Liver (tissue), 9 donors: ENCODE results near the gene C5orf58. TPM values are rescaled to one million over a fixed set of nuclear protein-coding genes. Genes with fewer than 3 reads are reported as not detected.

Experiments used
- DNase-seq: peaks from one replicate; pipeline ENCODE4 v3.0.0-alpha.2; 2017; ENCODE audit warnings: low spot score
- H3K27ac ChIP-seq, 2 donors: one replicate each; pipeline ENCODE4 v1.7.0; 2013; ENCODE audit warnings: inconsistent platforms in 2 of 2, low read length in 2 of 2, control low read depth in 1 of 2, low read depth in 1 of 2, mild to moderate bottlenecking in 1 of 2
- H3K27me3 ChIP-seq, 4 donors: one replicate each; pipeline versions ENCODE4 v1.6.1 to v1.7.0; 2013; ENCODE audit warnings: low read length in 3 of 4, inconsistent platforms in 1 of 4, mild to moderate bottlenecking in 1 of 4, moderate library complexity in 1 of 4; ENCODE audit not compliant: control insufficient read depth in 4 of 4, insufficient read depth in 4 of 4
- H3K36me3 ChIP-seq, 4 donors: one replicate each; pipeline versions ENCODE4 v1.6.1 to v1.7.0; 2013; ENCODE audit warnings: low read length in 3 of 4, mild to moderate bottlenecking in 3 of 4, low read depth in 1 of 4, moderate library complexity in 1 of 4; ENCODE audit not compliant: control insufficient read depth in 4 of 4, insufficient read depth in 3 of 4
- H3K4me1 ChIP-seq, 4 donors: one replicate each; pipeline versions ENCODE4 v1.6.1 to v1.7.0; 2013; ENCODE audit warnings: low read length in 3 of 4, mild to moderate bottlenecking in 3 of 4, moderate library complexity in 1 of 4; ENCODE audit not compliant: control insufficient read depth in 4 of 4, insufficient read depth in 4 of 4
- H3K4me3 ChIP-seq, 3 donors: one replicate each; pipeline versions ENCODE4 v1.6.1 to v1.7.0; 2013; ENCODE audit warnings: low read length in 3 of 3, control low read depth in 1 of 3, low read depth in 1 of 3, mild to moderate bottlenecking in 1 of 3
- H3K9ac ChIP-seq, 2 donors: one replicate each; pipeline ENCODE4 v1.7.0; 2013; ENCODE audit warnings: low read length in 2 of 2, mild to moderate bottlenecking in 2 of 2, moderate library complexity in 2 of 2, control low read depth in 1 of 2, low read depth in 1 of 2
- H3K9me3 ChIP-seq, 4 donors: one replicate each; pipeline versions ENCODE4 v1.6.1 to v1.7.0; 2013; ENCODE audit warnings: low read length in 3 of 4; ENCODE audit not compliant: control insufficient read depth in 4 of 4
- EGR1 ChIP-seq, 2 donors: IDR thresholded peaks; 2 replicates each; pipeline ENCODE4 v1.6.1; 2016 to 2018; ENCODE audit warnings: antibody characterized with exemption in 2 of 2, low read depth in 2 of 2
- FOXA1 ChIP-seq: IDR thresholded peaks from 2 replicates; pipeline ENCODE4 v1.6.1; 2016; ENCODE audit warnings: antibody characterized with exemption
- FOXA2 ChIP-seq: IDR thresholded peaks from 2 replicates; pipeline ENCODE4 v1.6.1; 2016; ENCODE audit warnings: antibody characterized with exemption
- GABPA ChIP-seq, 2 donors: IDR thresholded peaks in 1 of 2; conservative IDR thresholded peaks in 1 of 2; 2 replicates each; pipeline ENCODE4 v1.6.1; 2016; ENCODE audit warnings: antibody characterized with exemption in 2 of 2, mild to moderate bottlenecking in 1 of 2, moderate library complexity in 1 of 2
- HNF4A ChIP-seq, 2 donors: conservative IDR thresholded peaks; 2 replicates each; pipeline ENCODE4 v1.6.1; 2016; ENCODE audit warnings: antibody characterized with exemption in 2 of 2, mild to moderate bottlenecking in 2 of 2
- HNF4G ChIP-seq: IDR thresholded peaks from 2 replicates; pipeline ENCODE4 v1.6.1; 2016; ENCODE audit warnings: antibody characterized with exemption
- JUND ChIP-seq, 2 donors: IDR thresholded peaks; 2 replicates each; pipeline ENCODE4 v1.6.1; 2016; ENCODE audit warnings: antibody characterized with exemption in 2 of 2
- NR2F2 ChIP-seq: IDR thresholded peaks from 2 replicates; pipeline ENCODE4 v1.6.1; 2016; ENCODE audit warnings: antibody characterized with exemption
- RAD21 ChIP-seq, 2 donors: IDR thresholded peaks; 2 replicates each; pipeline ENCODE4 v1.6.1; 2016; ENCODE audit warnings: antibody characterized with exemption in 2 of 2, mild to moderate bottlenecking in 2 of 2
- RXRA ChIP-seq, 2 donors: IDR thresholded peaks; 2 replicates each; pipeline ENCODE4 v1.6.1; 2017 to 2018; ENCODE audit warnings: antibody characterized with exemption in 2 of 2, mild to moderate bottlenecking in 1 of 2
- SP1 ChIP-seq: IDR thresholded peaks from 2 replicates; pipeline ENCODE4 v1.6.1; 2018; ENCODE audit warnings: antibody characterized with exemption, mild to moderate bottlenecking
- YY1 ChIP-seq: IDR thresholded peaks from 2 replicates; pipeline ENCODE4 v1.6.1; 2016; ENCODE audit warnings: antibody characterized with exemption, mild to moderate bottlenecking
- WGBS: extraction: QIAGEN DNeasy Blood & Tissue Kit; methylation state at CpG from one replicate; pipeline ENCODE4 v1.1.7; 2013; 5-methylcytosine and 5-hydroxymethylcytosine counted together
- polyA plus RNA-seq, 2 donors: library from polyadenylated mRNA; stranded (reverse) in 1 of 2; unstranded in 1 of 2; fragments of 200-250 nt in 1 of 2; fragments of >200 nt in 1 of 2; fragmentation: Nextera tagmentation in 1 of 2; extraction: Ambion mirVana in 1 of 2; gene quantifications; one replicate each; pipeline versions ENCODE4 v1.2.1 to v1.2.3, GENCODE V29; 2013 to 2015
- total RNA-seq, 2 donors: library from RNA; depleted of rRNA; stranded (reverse); fragments of >200 nt; gene quantifications; one replicate each; pipeline ENCODE4 v1.2.3, GENCODE V29; 2014
- TF ChIP-seq, protein P1 (sequence below): IDR thresholded peaks from 2 replicates; pipeline ENCODE4 v1.6.1; 2016; ENCODE audit warnings: antibody characterized with exemption, mild to moderate bottlenecking
- TF ChIP-seq, protein P2 (sequence below): IDR thresholded peaks from 2 replicates; pipeline ENCODE4 v1.6.1; 2016; ENCODE audit warnings: antibody characterized with exemption
- TF ChIP-seq, protein P3 (sequence below): IDR thresholded peaks from 2 replicates; pipeline ENCODE4 v1.6.1; 2016; ENCODE audit warnings: antibody characterized with exemption
- TF ChIP-seq, protein P4 (sequence below): fragments of 150-350 bp; IDR thresholded peaks from 2 replicates; pipeline ENCODE4 v1.5.1; 2017; ENCODE audit warnings: improper control_type of control experiment, low read depth, low read length; ENCODE audit not compliant: missing input control
- TF ChIP-seq, protein P5 (sequence below): IDR thresholded peaks from 2 replicates; pipeline ENCODE4 v1.6.1; 2016; ENCODE audit warnings: antibody characterized with exemption
- donor health status: healthy.
- donor health status: healthy.
- donor health status: healthy.
- donor health status: healthy.
- donor health status: healthy.

Gene C5orf58
- total and polyA plus RNA-seq, 4 donors: 0.64 TPM; not detected in 3

DNA sequence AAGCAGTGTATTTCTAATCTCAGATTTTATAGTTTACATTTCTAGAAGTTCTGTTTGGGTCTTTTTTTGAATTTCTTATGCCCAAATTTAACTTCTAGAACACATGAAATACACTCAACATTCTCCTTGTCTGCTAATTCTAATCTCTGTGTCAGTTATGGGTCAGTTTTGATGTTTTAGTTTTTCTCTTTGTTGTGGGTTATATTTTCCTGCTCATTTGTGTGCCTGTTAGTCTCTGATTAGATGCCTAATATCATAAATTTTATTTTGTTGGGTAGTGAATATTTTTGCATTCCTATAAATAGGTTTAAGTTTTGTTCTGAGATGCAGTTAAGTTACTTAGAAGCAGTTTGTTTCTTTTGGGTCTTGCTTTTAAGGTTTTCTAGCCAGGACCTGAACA is 52.4 kb downstream of the C5orf58 start:
- peaks cover 0 to 2% (median 0%) of the 10 kb centered on the region in 4 donors for H3K4me1 ChIP-seq
- H3K36me3 ChIP-seq: peaks cover 0 to 11% (median 0%) of the 10 kb centered on the region in 4 donors
- H3K27ac ChIP-seq: no peak overlapping the region
- TF ChIP-seq FOXA1 (no peak), GABPA (IDR thresholded peaks at IDR 0.05 in 1 of 2, conservative IDR thresholded peaks at IDR 0.05 in 1 of 2) (no peak), HNF4G (no peak), FOXA2 (no peak), RAD21 (IDR thresholded peaks at IDR 0.05) (no peak), EGR1 (IDR thresholded peaks at IDR 0.05; ENCODE audit: low read depth in 2 of 2) (no peak), HNF4A (conservative IDR thresholded peaks at IDR 0.05) (no peak), YY1 (no peak), NR2F2 (no peak)
- TF ChIP-seq, protein P1, sequence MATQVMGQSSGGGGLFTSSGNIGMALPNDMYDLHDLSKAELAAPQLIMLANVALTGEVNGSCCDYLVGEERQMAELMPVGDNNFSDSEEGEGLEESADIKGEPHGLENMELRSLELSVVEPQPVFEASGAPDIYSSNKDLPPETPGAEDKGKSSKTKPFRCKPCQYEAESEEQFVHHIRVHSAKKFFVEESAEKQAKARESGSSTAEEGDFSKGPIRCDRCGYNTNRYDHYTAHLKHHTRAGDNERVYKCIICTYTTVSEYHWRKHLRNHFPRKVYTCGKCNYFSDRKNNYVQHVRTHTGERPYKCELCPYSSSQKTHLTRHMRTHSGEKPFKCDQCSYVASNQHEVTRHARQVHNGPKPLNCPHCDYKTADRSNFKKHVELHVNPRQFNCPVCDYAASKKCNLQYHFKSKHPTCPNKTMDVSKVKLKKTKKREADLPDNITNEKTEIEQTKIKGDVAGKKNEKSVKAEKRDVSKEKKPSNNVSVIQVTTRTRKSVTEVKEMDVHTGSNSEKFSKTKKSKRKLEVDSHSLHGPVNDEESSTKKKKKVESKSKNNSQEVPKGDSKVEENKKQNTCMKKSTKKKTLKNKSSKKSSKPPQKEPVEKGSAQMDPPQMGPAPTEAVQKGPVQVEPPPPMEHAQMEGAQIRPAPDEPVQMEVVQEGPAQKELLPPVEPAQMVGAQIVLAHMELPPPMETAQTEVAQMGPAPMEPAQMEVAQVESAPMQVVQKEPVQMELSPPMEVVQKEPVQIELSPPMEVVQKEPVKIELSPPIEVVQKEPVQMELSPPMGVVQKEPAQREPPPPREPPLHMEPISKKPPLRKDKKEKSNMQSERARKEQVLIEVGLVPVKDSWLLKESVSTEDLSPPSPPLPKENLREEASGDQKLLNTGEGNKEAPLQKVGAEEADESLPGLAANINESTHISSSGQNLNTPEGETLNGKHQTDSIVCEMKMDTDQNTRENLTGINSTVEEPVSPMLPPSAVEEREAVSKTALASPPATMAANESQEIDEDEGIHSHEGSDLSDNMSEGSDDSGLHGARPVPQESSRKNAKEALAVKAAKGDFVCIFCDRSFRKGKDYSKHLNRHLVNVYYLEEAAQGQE: no peak
- TF ChIP-seq, protein P2, sequence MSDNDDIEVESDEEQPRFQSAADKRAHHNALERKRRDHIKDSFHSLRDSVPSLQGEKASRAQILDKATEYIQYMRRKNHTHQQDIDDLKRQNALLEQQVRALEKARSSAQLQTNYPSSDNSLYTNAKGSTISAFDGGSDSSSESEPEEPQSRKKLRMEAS: no peak
- TF ChIP-seq, protein P3, sequence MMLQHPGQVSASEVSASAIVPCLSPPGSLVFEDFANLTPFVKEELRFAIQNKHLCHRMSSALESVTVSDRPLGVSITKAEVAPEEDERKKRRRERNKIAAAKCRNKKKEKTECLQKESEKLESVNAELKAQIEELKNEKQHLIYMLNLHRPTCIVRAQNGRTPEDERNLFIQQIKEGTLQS: no peak
- TF ChIP-seq, protein P4, sequence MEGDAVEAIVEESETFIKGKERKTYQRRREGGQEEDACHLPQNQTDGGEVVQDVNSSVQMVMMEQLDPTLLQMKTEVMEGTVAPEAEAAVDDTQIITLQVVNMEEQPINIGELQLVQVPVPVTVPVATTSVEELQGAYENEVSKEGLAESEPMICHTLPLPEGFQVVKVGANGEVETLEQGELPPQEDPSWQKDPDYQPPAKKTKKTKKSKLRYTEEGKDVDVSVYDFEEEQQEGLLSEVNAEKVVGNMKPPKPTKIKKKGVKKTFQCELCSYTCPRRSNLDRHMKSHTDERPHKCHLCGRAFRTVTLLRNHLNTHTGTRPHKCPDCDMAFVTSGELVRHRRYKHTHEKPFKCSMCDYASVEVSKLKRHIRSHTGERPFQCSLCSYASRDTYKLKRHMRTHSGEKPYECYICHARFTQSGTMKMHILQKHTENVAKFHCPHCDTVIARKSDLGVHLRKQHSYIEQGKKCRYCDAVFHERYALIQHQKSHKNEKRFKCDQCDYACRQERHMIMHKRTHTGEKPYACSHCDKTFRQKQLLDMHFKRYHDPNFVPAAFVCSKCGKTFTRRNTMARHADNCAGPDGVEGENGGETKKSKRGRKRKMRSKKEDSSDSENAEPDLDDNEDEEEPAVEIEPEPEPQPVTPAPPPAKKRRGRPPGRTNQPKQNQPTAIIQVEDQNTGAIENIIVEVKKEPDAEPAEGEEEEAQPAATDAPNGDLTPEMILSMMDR: no peak
- TF ChIP-seq, protein P5, sequence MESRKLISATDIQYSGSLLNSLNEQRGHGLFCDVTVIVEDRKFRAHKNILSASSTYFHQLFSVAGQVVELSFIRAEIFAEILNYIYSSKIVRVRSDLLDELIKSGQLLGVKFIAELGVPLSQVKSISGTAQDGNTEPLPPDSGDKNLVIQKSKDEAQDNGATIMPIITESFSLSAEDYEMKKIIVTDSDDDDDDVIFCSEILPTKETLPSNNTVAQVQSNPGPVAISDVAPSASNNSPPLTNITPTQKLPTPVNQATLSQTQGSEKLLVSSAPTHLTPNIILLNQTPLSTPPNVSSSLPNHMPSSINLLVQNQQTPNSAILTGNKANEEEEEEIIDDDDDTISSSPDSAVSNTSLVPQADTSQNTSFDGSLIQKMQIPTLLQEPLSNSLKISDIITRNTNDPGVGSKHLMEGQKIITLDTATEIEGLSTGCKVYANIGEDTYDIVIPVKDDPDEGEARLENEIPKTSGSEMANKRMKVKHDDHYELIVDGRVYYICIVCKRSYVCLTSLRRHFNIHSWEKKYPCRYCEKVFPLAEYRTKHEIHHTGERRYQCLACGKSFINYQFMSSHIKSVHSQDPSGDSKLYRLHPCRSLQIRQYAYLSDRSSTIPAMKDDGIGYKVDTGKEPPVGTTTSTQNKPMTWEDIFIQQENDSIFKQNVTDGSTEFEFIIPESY: no peak
- no peak overlapping the region for H3K9ac ChIP-seq
- no peak for DNase-seq
- no peaks in the 10 kb centered on the region for H3K27me3 ChIP-seq
- no peak overlapping the region for H3K4me3 ChIP-seq
- H3K9me3 ChIP-seq: peaks cover 0 to 8% (median 0%) of the 10 kb centered on the region in 4 donors

DNA sequence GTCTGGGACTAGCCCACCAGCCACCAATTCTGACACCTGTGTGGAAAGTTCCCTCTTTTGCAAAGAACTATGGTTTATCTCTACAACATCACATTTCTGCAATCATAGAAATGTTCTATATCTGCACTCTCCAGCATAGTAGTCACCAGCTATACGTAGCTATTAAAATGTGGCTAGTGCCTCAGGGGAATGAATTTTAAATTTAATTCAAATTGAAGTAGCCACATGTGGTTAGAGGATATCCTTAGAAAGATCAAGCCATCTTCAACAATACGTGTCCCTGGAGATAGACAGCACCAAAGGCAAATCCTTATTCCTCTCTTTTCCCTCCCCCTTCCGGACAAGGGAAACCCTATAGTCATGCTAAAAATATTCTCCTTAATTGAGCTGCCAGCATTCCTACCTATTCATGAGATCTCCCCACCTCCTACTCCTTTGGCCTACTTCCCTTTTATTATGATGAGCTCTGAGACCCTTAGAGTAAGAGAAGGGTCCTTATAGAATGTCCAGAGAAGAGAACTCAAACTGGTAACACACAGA is 53.7 kb downstream of the C5orf58 start:
- no peak overlapping the region for H3K9ac ChIP-seq
- H3K36me3 ChIP-seq: peaks cover 0 to 14% (median 0%) of the 10 kb centered on the region in 4 donors
- no peak for DNase-seq
- H3K4me3 ChIP-seq: no peak overlapping the region
- H3K4me1 ChIP-seq: peaks cover 0 to 2% (median under 1%) of the 10 kb centered on the region in 4 donors
- WGBS: 74% methylated on average over 3 of the region's 3 CpGs
- no peak overlapping the region for H3K27ac ChIP-seq
- H3K27me3 ChIP-seq: no peaks in the 10 kb centered on the region
- peaks cover 0 to 8% (median under 1%) of the 10 kb centered on the region in 4 donors for H3K9me3 ChIP-seq
- TF ChIP-seq HNF4G: no peak
- TF ChIP-seq, protein P4: no peak
- no peak for TF ChIP-seq SP1
- no peak for TF ChIP-seq RAD21 (IDR thresholded peaks at IDR 0.05)
- TF ChIP-seq FOXA1: no peak
- TF ChIP-seq HNF4A (conservative IDR thresholded peaks at IDR 0.05): no peak
- no peak for TF ChIP-seq RXRA (IDR thresholded peaks at IDR 0.05)
- TF ChIP-seq, protein P3: no peak
- no peak for TF ChIP-seq JUND (IDR thresholded peaks at IDR 0.05)
- TF ChIP-seq NR2F2: no peak
- TF ChIP-seq, protein P5: no peak
- TF ChIP-seq FOXA2: no peak
- TF ChIP-seq, protein P2: no peak
- TF ChIP-seq GABPA (IDR thresholded peaks at IDR 0.05 in 1 of 2, conservative IDR thresholded peaks at IDR 0.05 in 1 of 2): no peak
